ENCODE data around the gene CLPSL1.

- no peak for TF ChIP-seq MAZ (IDR thresholded peaks at IDR 0.05; ENCODE audit: borderline replicate concordance, low read depth, low read length)
- no peak for TF ChIP-seq CTCF (conservative IDR thresholded peaks at IDR 0.05; ENCODE audit: low read depth, low read length)
- TF ChIP-seq POLR2A (IDR thresholded peaks at IDR 0.05; ENCODE audit: low read depth, low read length) = no peak
- no peak for TF ChIP-seq FOS (IDR thresholded peaks at IDR 0.05; ENCODE audit: low read depth, low read length)
- no peak for TF ChIP-seq CEBPB (IDR thresholded peaks at IDR 0.05; ENCODE audit: low read depth, low read length)
- no peak for TF ChIP-seq USF2 (IDR thresholded peaks at IDR 0.05; ENCODE audit: low read depth, low read length)
- no peak for TF ChIP-seq RAD21 (IDR thresholded peaks at IDR 0.05; ENCODE audit: low read length)
- no peak for TF ChIP-seq MAFK (IDR thresholded peaks at IDR 0.05; ENCODE audit: low read depth, low read length)
- no peak for TF ChIP-seq BHLHE40 (IDR thresholded peaks at IDR 0.05; ENCODE audit: low read depth, low read length)
Observed at GRCh38 chr6:35809809-35810208, 29.0 kb downstream of the CLPSL1 start.
